Neural progenitor cell (in vitro differentiated cells): Measurements from ENCODE around the gene MAGI1. TPM values are rescaled to one million over a fixed set of nuclear protein-coding genes. Genes with fewer than 3 reads are reported as not detected.

Source experiments
- DNase-seq: peaks from one replicate; pipeline ENCODE4 v3.0.0-alpha.2; 2016; ENCODE audit warnings: low spot score
- H2AFZ ChIP-seq: fragments of 200-600 bp; sonication (generic); replicated peaks from 2 replicates; pipeline ENCODE4 v1.6.1; 2016; ENCODE audit warnings: antibody characterized with exemption
- H3F3A ChIP-seq: fragments of 200-600 bp; sonication (generic); 2 replicates; pipeline ENCODE4 v1.6.1; 2016; ENCODE audit warnings: antibody characterized with exemption, low read depth
- H3K27ac ChIP-seq: fragments of 200-600 bp; sonication (generic); 2 replicates; pipeline ENCODE4 v1.5.1; 2016; ENCODE audit warnings: mild to moderate bottlenecking
- H3K27me3 ChIP-seq: fragments of 200-600 bp; sonication (generic); 2 replicates; pipeline ENCODE4 v1.6.1; 2016; ENCODE audit warnings: mild to moderate bottlenecking, moderate library complexity
- H3K36me3 ChIP-seq: fragments of 200-600 bp; sonication (generic); 2 replicates; pipeline ENCODE4 v1.5.1; 2016
- H3K4me1 ChIP-seq: fragments of 200-600 bp; sonication (generic); 2 replicates; pipeline ENCODE4 v1.6.1; 2016; ENCODE audit warnings: mixed run types
- H3K4me2 ChIP-seq: fragments of 200-600 bp; sonication (generic); 2 replicates; pipeline ENCODE4 v1.6.1; 2016
- H3K4me3 ChIP-seq: fragments of 200-600 bp; sonication (generic); 2 replicates; pipeline ENCODE4 v1.5.1; 2016
- H3K79me2 ChIP-seq: fragments of 200-600 bp; sonication (generic); 2 replicates; pipeline ENCODE4 v1.6.1; 2016; ENCODE audit warnings: low read depth
- H3K9ac ChIP-seq: fragments of 200-600 bp; sonication (generic); 2 replicates; pipeline ENCODE4 v1.6.1; 2016
- H3K9me3 ChIP-seq: fragments of 200-600 bp; sonication (generic); 2 replicates; pipeline ENCODE4 v1.5.1; 2016; ENCODE audit warnings: low read depth
- H4K20me1 ChIP-seq: fragments of 200-600 bp; sonication (generic); 2 replicates; pipeline ENCODE4 v1.6.1; 2016; ENCODE audit warnings: low read depth
- H3K27ac Mint-ChIP-seq: 3 replicates; pipeline ENCODE4 v1.8.0; 2021; ENCODE audit warnings: mixed read lengths
- H3K27me3 Mint-ChIP-seq: 2 replicates; pipeline ENCODE4 v1.8.0; 2022; ENCODE audit warnings: low read depth, mild to moderate bottlenecking, inconsistent platforms, moderate library complexity, mixed read lengths; ENCODE audit not compliant: insufficient read depth
- H3K36me3 Mint-ChIP-seq: 3 replicates; pipeline ENCODE4 v1.8.0; 2021; ENCODE audit warnings: mixed read lengths
- H3K4me1 Mint-ChIP-seq: 3 replicates; pipeline ENCODE4 v1.8.0; 2021; ENCODE audit warnings: mixed read lengths
- H3K4me3 Mint-ChIP-seq: 3 replicates; pipeline ENCODE4 v1.8.0; 2021; ENCODE audit warnings: mild to moderate bottlenecking, moderate library complexity, mixed read lengths
- H3K9me3 Mint-ChIP-seq: 3 replicates; pipeline ENCODE4 v1.8.0; 2020; ENCODE audit warnings: mixed read lengths
- CTCF ChIP-seq: fragments of 200-600 bp; sonication (generic); IDR thresholded peaks from 2 replicates; pipeline ENCODE4 v1.5.1; 2017; ENCODE audit warnings: antibody characterized with exemption, mild to moderate bottlenecking
- EZH2 ChIP-seq: fragments of 200-600 bp; sonication (generic); IDR thresholded peaks from 2 replicates; pipeline ENCODE4 v1.6.1; 2017; ENCODE audit warnings: antibody characterized with exemption, mild to moderate bottlenecking, moderate library complexity
- EZH2phosphoT487 ChIP-seq: fragments of 200-600 bp; sonication (generic); IDR thresholded peaks from 2 replicates; pipeline ENCODE4 v1.6.1; 2017; ENCODE audit warnings: antibody characterized with exemption
- total RNA-seq: library from RNA; depleted of rRNA; stranded (reverse); fragments of >200 nt; gene quantifications from 2 replicates; pipeline ENCODE4 v1.2.3, GENCODE V29; 2015; ENCODE audit warnings: low replicate concordance

The MAGI1 gene
- total RNA-seq, 1 donor from 2014 or later = 40.6 TPM

- TF ChIP-seq EZH2phosphoT487 (no peak), CTCF (no peak), EZH2 (no peak)
- H3K4me3 Mint-ChIP-seq = no peak overlapping the region
- Histone ChIP-seq H3F3A (no peaks in the 10 kb centered on the region), H2AFZ (no peak overlapping the region), H3K4me1 (no peaks in the 10 kb centered on the region), H3K9me3 (no peaks in the 10 kb centered on the region), H3K36me3 (no peaks in the 10 kb centered on the region), H4K20me1 (no peaks in the 10 kb centered on the region), H3K27me3 (no peaks in the 10 kb centered on the region), H3K4me2 (no peak overlapping the region), H3K9ac (no peak overlapping the region), H3K27ac (no peak overlapping the region), H3K79me2 (no peaks in the 10 kb centered on the region), H3K4me3 (no peak overlapping the region)
- no peak overlapping the region for H3K27ac Mint-ChIP-seq
- H3K27me3 Mint-ChIP-seq = no peaks in the 10 kb centered on the region
- H3K36me3 Mint-ChIP-seq = no peaks in the 10 kb centered on the region
- peaks cover 2% of the 10 kb centered on the region for H3K4me1 Mint-ChIP-seq
- H3K9me3 Mint-ChIP-seq = no peaks in the 10 kb centered on the region
- DNase-seq = no peak
Measured at GRCh38 chr3:65706301-65706700, 332.4 kb downstream of the MAGI1 start.

- TF ChIP-seq EZH2phosphoT487 (no peak), EZH2 (no peak), CTCF (no peak)
- Mint-ChIP-seq H3K9me3 (no peaks in the 10 kb centered on the region), H3K4me1 (peaks cover 2% of the 10 kb centered on the region), H3K4me3 (no peak overlapping the region), H3K27ac (no peak overlapping the region), H3K27me3 (peaks cover 3% of the 10 kb centered on the region), H3K36me3 (no peaks in the 10 kb centered on the region)
- Histone ChIP-seq H3K4me3 (no peak overlapping the region), H3K79me2 (no peaks in the 10 kb centered on the region), H2AFZ (no peak overlapping the region), H3K4me1 (no peaks in the 10 kb centered on the region), H3K27ac (no peak overlapping the region), H3K4me2 (no peak overlapping the region), H3K27me3 (no peaks in the 10 kb centered on the region), H3K9me3 (no peaks in the 10 kb centered on the region), H4K20me1 (no peaks in the 10 kb centered on the region), H3K36me3 (no peaks in the 10 kb centered on the region), H3F3A (no peaks in the 10 kb centered on the region), H3K9ac (no peak overlapping the region)
- no peak for DNase-seq
Measured at GRCh38 chr3:65703820-65704219, 334.9 kb downstream of the MAGI1 start.

GRCh38 chr3:65703026-65703425, 335.7 kb downstream of the MAGI1 start:
- Histone ChIP-seq H3K4me3 (no peak overlapping the region), H4K20me1 (no peaks in the 10 kb centered on the region), H3K4me2 (no peak overlapping the region), H3K79me2 (no peaks in the 10 kb centered on the region), H3K9me3 (no peaks in the 10 kb centered on the region), H3F3A (no peaks in the 10 kb centered on the region), H2AFZ (no peak overlapping the region), H3K9ac (no peak overlapping the region), H3K36me3 (no peaks in the 10 kb centered on the region), H3K4me1 (no peaks in the 10 kb centered on the region), H3K27ac (no peak overlapping the region), H3K27me3 (no peaks in the 10 kb centered on the region)
- H3K4me3 Mint-ChIP-seq = no peak overlapping the region
- no peak overlapping the region for H3K27ac Mint-ChIP-seq
- H3K36me3 Mint-ChIP-seq = no peaks in the 10 kb centered on the region
- DNase-seq = no peak
- peaks cover 2% of the 10 kb centered on the region for H3K4me1 Mint-ChIP-seq
- no peak for TF ChIP-seq EZH2
- TF ChIP-seq EZH2phosphoT487 = no peak
- no peak for TF ChIP-seq CTCF
- no peaks in the 10 kb centered on the region for H3K9me3 Mint-ChIP-seq
- peaks cover 3% of the 10 kb centered on the region for H3K27me3 Mint-ChIP-seq

- H3K4me3 Mint-ChIP-seq = no peak overlapping the region
- H3K4me1 Mint-ChIP-seq = peaks cover 2% of the 10 kb centered on the region
Measured at GRCh38 chr3:65702202-65702601, 336.5 kb downstream of the MAGI1 start.

More at GRCh38 chr3:65702202-65702601, 336.5 kb downstream of the MAGI1 start:
- Histone ChIP-seq H3K9ac (no peak overlapping the region), H3K27me3 (no peaks in the 10 kb centered on the region), H3K9me3 (no peaks in the 10 kb centered on the region), H4K20me1 (no peaks in the 10 kb centered on the region), H2AFZ (no peak overlapping the region), H3K4me2 (no peak overlapping the region), H3K4me1 (no peaks in the 10 kb centered on the region), H3K36me3 (no peaks in the 10 kb centered on the region), H3K4me3 (no peak overlapping the region), H3K27ac (no peak overlapping the region), H3F3A (no peaks in the 10 kb centered on the region), H3K79me2 (no peaks in the 10 kb centered on the region)
- Mint-ChIP-seq H3K27ac (no peak overlapping the region), H3K27me3 (peaks cover 3% of the 10 kb centered on the region), H3K9me3 (no peaks in the 10 kb centered on the region), H3K36me3 (no peaks in the 10 kb centered on the region)
- DNase-seq = no peak
- TF ChIP-seq EZH2phosphoT487 (no peak), CTCF (no peak), EZH2 (no peak)
